Ovary (tissue), 9 donors: Measurements from ENCODE around the gene FMNL3. TPM values are rescaled to one million over a fixed set of nuclear protein-coding genes. Genes with fewer than 3 reads are reported as not detected.

Experiments
- DNase-seq, 5 donors: peaks; one replicate each; pipeline ENCODE4 v3.0.0-alpha.2; 2019 to 2020
- H3K27ac ChIP-seq, 2 donors: fragments of 200-600 bp; one replicate each; pipeline versions ENCODE4 v1.5.1 to v1.8.0; 2019 to 2022
- H3K27me3 ChIP-seq: fragments of 200-600 bp; one replicate; pipeline ENCODE4 v1.8.0; 2022
- H3K36me3 ChIP-seq: fragments of 200-600 bp; sonication (generic); one replicate; pipeline ENCODE4 v1.5.1; 2019
- H3K4me1 ChIP-seq: one replicate; pipeline ENCODE4 v1.8.1; 2013; ENCODE audit warnings: mild to moderate bottlenecking, moderate library complexity; ENCODE audit not compliant: insufficient read depth
- H3K4me3 ChIP-seq: fragments of 200-600 bp; sonication (generic); one replicate; pipeline ENCODE4 v1.5.1; 2017
- H3K9me3 ChIP-seq, 2 donors: fragments of 200-600 bp in 1 of 2; sonication (generic) in 1 of 2; one replicate each; pipeline versions ENCODE4 v1.5.1 to v1.8.1; 2013 to 2019; ENCODE audit warnings: mild to moderate bottlenecking in 1 of 2, moderate library complexity in 1 of 2
- EP300 ChIP-seq: sonication (generic); formaldehyde crosslinking; IDR thresholded peaks from one replicate; pipeline ENCODE4 v1.6.1; 2017; ENCODE audit warnings: antibody characterized with exemption
- POLR2A ChIP-seq: fragments of 450-650 bp; IDR thresholded peaks from one replicate; pipeline ENCODE4 v1.6.1; 2017; ENCODE audit warnings: antibody characterized with exemption, mild to moderate bottlenecking, moderate library complexity
- WGBS, 3 donors: extraction: QIAGEN DNeasy Blood & Tissue Kit in 1 of 3; methylation state at CpG; one replicate each; pipeline versions ENCODE4 v1.1.5 to v1.1.7; 2013 to 2017; 5-methylcytosine and 5-hydroxymethylcytosine counted together
- intact Hi-C, 4 donors: fragments of 100-400 bp; cut with DNase I; formaldehyde crosslinking; loops; one replicate each; pipeline versions ENCODE4 v1.11.0 to v1.15.1; 2022 to 2023
- polyA plus RNA-seq, 2 donors: library from polyadenylated mRNA; stranded (reverse); fragments of 200-250 nt in 1 of 2; fragments of 350-450 nt in 1 of 2; fragmentation: Illumina TruSeq in 1 of 2; extraction: RNeasy Lipid Tissue Mini Kit (QIAGEN cat#74804) in 1 of 2; gene quantifications; one replicate each; pipeline ENCODE4 v1.2.3, GENCODE V29; 2013 to 2014
- total RNA-seq, 7 donors: library from RNA; depleted of rRNA in 2 of 7; stranded (reverse); fragments of >200 nt in 2 of 7; fragmentation: NEBNext Ultra II Directional in 3 of 7; extraction: Animal tissue kit (Norgen Biotek cat#: 25700) in 3 of 7; gene quantifications; one replicate each; pipeline versions ENCODE4 v1.1.0 to v1.2.4, GENCODE V29; 2016 to 2023
- TF ChIP-seq, protein P1 (sequence below), 3 donors: fragments of 450-650 bp in 2 of 3; fragments of 200-600 bp in 1 of 3; IDR thresholded peaks; one replicate each; pipeline versions ENCODE4 v1.5.1 to v1.8.0; 2016 to 2022; ENCODE audit warnings: antibody characterized with exemption in 3 of 3, mild to moderate bottlenecking in 1 of 3
- donor health status: DM: no; HTN: no; CAD: no; lungs with moderate emphysema.
- donor health status: DM: no; HTN: no; CAD: no.
- donor health status: Bipolar disorder and iron deficiency.
- donor health status: DM: yes; HTN: yes; CAD: no.
- donor health status: DM: no; HTN: no; CAD: no.
- donor health status: DM: yes; HTN: yes; CAD: no.

FMNL3 gene
- total and polyA plus RNA-seq, 9 donors = 15.7 to 58.1 (median 33.1) TPM

GRCh38 chr12:49636574-49636973, 70.6 kb downstream of the FMNL3 start:
- Histone ChIP-seq H3K9me3 (no peaks in the 10 kb centered on the region), H3K36me3 (no peaks in the 10 kb centered on the region), H3K27me3 (no peaks in the 10 kb centered on the region), H3K4me1 (peaks cover 6% of the 10 kb centered on the region), H3K27ac (peak overlapping the region in 1 of 2 donors; percentile 44), H3K4me3 (no peak overlapping the region)
- peak; percentile 46 to 73 (median 66) for DNase-seq
- 19 to 35% (median 21%) methylated on average over 13 of the region's 13 CpGs for WGBS, 3 donors
- intact Hi-C loops = no loop called here
- TF ChIP-seq, protein P1, sequence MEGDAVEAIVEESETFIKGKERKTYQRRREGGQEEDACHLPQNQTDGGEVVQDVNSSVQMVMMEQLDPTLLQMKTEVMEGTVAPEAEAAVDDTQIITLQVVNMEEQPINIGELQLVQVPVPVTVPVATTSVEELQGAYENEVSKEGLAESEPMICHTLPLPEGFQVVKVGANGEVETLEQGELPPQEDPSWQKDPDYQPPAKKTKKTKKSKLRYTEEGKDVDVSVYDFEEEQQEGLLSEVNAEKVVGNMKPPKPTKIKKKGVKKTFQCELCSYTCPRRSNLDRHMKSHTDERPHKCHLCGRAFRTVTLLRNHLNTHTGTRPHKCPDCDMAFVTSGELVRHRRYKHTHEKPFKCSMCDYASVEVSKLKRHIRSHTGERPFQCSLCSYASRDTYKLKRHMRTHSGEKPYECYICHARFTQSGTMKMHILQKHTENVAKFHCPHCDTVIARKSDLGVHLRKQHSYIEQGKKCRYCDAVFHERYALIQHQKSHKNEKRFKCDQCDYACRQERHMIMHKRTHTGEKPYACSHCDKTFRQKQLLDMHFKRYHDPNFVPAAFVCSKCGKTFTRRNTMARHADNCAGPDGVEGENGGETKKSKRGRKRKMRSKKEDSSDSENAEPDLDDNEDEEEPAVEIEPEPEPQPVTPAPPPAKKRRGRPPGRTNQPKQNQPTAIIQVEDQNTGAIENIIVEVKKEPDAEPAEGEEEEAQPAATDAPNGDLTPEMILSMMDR (IDR thresholded peaks at IDR 0.05) = no peak
- TF ChIP-seq POLR2A = no peak
- no peak for TF ChIP-seq EP300

DNA sequence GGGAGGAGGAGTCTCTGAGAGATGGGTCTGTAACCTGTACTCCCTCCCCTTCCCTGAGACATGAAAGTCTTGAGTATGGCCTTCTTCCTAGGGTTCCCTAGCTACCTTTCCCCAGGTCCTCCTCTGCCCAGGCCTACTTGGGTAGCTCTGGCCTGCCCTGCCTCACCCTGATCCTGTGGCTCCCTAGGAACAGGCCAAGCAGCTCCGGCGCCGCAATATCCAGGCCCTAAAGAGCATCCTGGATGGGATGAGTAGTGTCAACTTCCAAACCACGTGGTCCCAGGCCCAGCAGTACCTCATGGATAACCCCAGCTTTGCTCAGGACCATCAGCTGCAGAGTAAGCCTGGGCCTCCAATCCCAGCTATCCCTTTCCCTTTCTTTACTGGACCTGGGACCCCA, 71.5 kb downstream of the FMNL3 start:
- no peaks in the 10 kb centered on the region for H3K27me3 ChIP-seq
- peaks cover 6% of the 10 kb centered on the region for H3K4me1 ChIP-seq
- H3K9me3 ChIP-seq = no peaks in the 10 kb centered on the region
- intact Hi-C loops = no loop called here
- TF ChIP-seq POLR2A (no peak), EP300 (no peak)
- H3K36me3 ChIP-seq = no peaks in the 10 kb centered on the region
- no peak overlapping the region for H3K27ac ChIP-seq
- H3K4me3 ChIP-seq = no peak overlapping the region
- DNase-seq = no peak
- WGBS, 3 donors = 85 to 89% (median 86%) methylated on average over 4 of the region's 4 CpGs

- no peaks in the 10 kb centered on the region for H3K9me3 ChIP-seq
- H3K36me3 ChIP-seq = no peaks in the 10 kb centered on the region
- peaks cover 6% of the 10 kb centered on the region for H3K4me1 ChIP-seq
- TF ChIP-seq POLR2A (no peak), EP300 (no peak)
- TF ChIP-seq, protein P1 (IDR thresholded peaks at IDR 0.05) = no peak
- H3K27ac ChIP-seq = no peak overlapping the region
- no peaks in the 10 kb centered on the region for H3K27me3 ChIP-seq
- intact Hi-C loops = no loop called here
- DNase-seq = no peak
- no peak overlapping the region for H3K4me3 ChIP-seq
- 81 to 86% (median 84%) methylated on average over 9 of the region's 9 CpGs for WGBS, 3 donors
Observed at GRCh38 chr12:49635036-49635435, 72.2 kb downstream of the FMNL3 start.

GRCh38 chr12:49633703-49634345, 73.4 kb downstream of the FMNL3 start:
- no peak overlapping the region for H3K27ac ChIP-seq
- H3K36me3 ChIP-seq = no peaks in the 10 kb centered on the region
- H3K4me1 ChIP-seq = peaks cover 6% of the 10 kb centered on the region
- 86 to 93% (median 91%) methylated on average over 2 of the region's 2 CpGs for WGBS, 3 donors
- TF ChIP-seq POLR2A (no peak), EP300 (no peak)
- TF ChIP-seq, protein P1 (IDR thresholded peaks at IDR 0.05) = no peak
- intact Hi-C loops = no loop called here
- DNase-seq = no peak
- no peaks in the 10 kb centered on the region for H3K27me3 ChIP-seq
- H3K4me3 ChIP-seq = no peak overlapping the region
- H3K9me3 ChIP-seq = no peaks in the 10 kb centered on the region

GRCh38 chr12:49632986-49633702, 74.1 kb downstream of the FMNL3 start:
- H3K36me3 ChIP-seq = no peaks in the 10 kb centered on the region
- H3K9me3 ChIP-seq = no peaks in the 10 kb centered on the region
- no peak for DNase-seq
- H3K4me3 ChIP-seq = no peak overlapping the region
- intact Hi-C loops = no loop called here
- peaks cover 6% of the 10 kb centered on the region for H3K4me1 ChIP-seq
- TF ChIP-seq EP300 (no peak), POLR2A (no peak)
- TF ChIP-seq, protein P1 (IDR thresholded peaks at IDR 0.05) = no peak
- WGBS, 3 donors = 81 to 83% (median 82%) methylated on average over 8 of the region's 8 CpGs
- H3K27ac ChIP-seq = no peak overlapping the region
- H3K27me3 ChIP-seq = no peaks in the 10 kb centered on the region
